Dendritic cell treated with granulocyte-macrophage colony-stimulating factor and Interleukin-4, amounts not matched to agents 40 ng/mL and 50 ng/mL, for 4 days (primary cell): Measurements from ENCODE around the gene ADAMTS14.

ENCODE experiments used
- H3K27ac Mint-ChIP-seq: one replicate; pipeline ENCODE4 v1.8.0; 2022; ENCODE audit warnings: mild to moderate bottlenecking, mixed read lengths
- H3K27me3 Mint-ChIP-seq: one replicate; pipeline ENCODE4 v1.8.0; 2022; ENCODE audit warnings: mild to moderate bottlenecking, mixed read lengths
- H3K36me3 Mint-ChIP-seq: one replicate; pipeline ENCODE4 v1.8.0; 2022; ENCODE audit warnings: low read depth, mixed read lengths
- H3K4me1 Mint-ChIP-seq: one replicate; pipeline ENCODE4 v1.8.0; 2022; ENCODE audit warnings: low read depth, mixed read lengths
- H3K4me3 Mint-ChIP-seq: one replicate; pipeline ENCODE4 v1.8.0; 2022; ENCODE audit warnings: mild to moderate bottlenecking, moderate library complexity, mixed read lengths
- H3K9me3 Mint-ChIP-seq: one replicate; pipeline ENCODE4 v1.8.0; 2022; ENCODE audit warnings: mixed read lengths
- intact Hi-C: fragments of 100-400 bp; cut with micrococcal nuclease; formaldehyde crosslinking; loops from one replicate; pipeline ENCODE4 v1.15.0; 2022

The ADAMTS14 gene

GRCh38 chr10:70684374-70684773 is 12.1 kb downstream of the ADAMTS14 start:
- peaks cover 47% of the 10 kb centered on the region for H3K4me1 Mint-ChIP-seq
- peaks cover 11% of the 10 kb centered on the region for H3K27me3 Mint-ChIP-seq
- intact Hi-C loops = no loop called here
- no peaks in the 10 kb centered on the region for H3K36me3 Mint-ChIP-seq
- no peak overlapping the region for H3K4me3 Mint-ChIP-seq
- H3K27ac Mint-ChIP-seq = no peak overlapping the region
- H3K9me3 Mint-ChIP-seq = no peaks in the 10 kb centered on the region

- peaks cover 15% of the 10 kb centered on the region for H3K27me3 Mint-ChIP-seq
- H3K4me1 Mint-ChIP-seq = peaks cover 43% of the 10 kb centered on the region
- H3K4me3 Mint-ChIP-seq = no peak overlapping the region
- no peak overlapping the region for H3K27ac Mint-ChIP-seq
- H3K9me3 Mint-ChIP-seq = no peaks in the 10 kb centered on the region
- H3K36me3 Mint-ChIP-seq = no peaks in the 10 kb centered on the region
- intact Hi-C loops = no loop called here
Measured at GRCh38 chr10:70684839-70685454, 12.6 kb downstream of the ADAMTS14 start.

GRCh38 chr10:70685455-70685911 is 13.2 kb downstream of the ADAMTS14 start:
- H3K4me3 Mint-ChIP-seq = no peak overlapping the region
- no peaks in the 10 kb centered on the region for H3K36me3 Mint-ChIP-seq
- peaks cover 42% of the 10 kb centered on the region for H3K4me1 Mint-ChIP-seq
- peaks cover 15% of the 10 kb centered on the region for H3K27me3 Mint-ChIP-seq
- intact Hi-C loops = no loop called here
- H3K27ac Mint-ChIP-seq = no peak overlapping the region
- H3K9me3 Mint-ChIP-seq = no peaks in the 10 kb centered on the region

GRCh38 chr10:70688828-70689227 is 16.5 kb downstream of the ADAMTS14 start:
- peaks cover 14% of the 10 kb centered on the region for H3K27me3 Mint-ChIP-seq
- intact Hi-C loops = no loop called here

GRCh38 chr10:70689661-70690060 is 17.4 kb downstream of the ADAMTS14 start:
- H3K4me3 Mint-ChIP-seq = no peak overlapping the region
- H3K9me3 Mint-ChIP-seq = no peaks in the 10 kb centered on the region
- peaks cover 10% of the 10 kb centered on the region for H3K4me1 Mint-ChIP-seq

More at GRCh38 chr10:70688828-70689227, 16.5 kb downstream of the ADAMTS14 start:
- peaks cover 15% of the 10 kb centered on the region for H3K4me1 Mint-ChIP-seq
- no peaks in the 10 kb centered on the region for H3K9me3 Mint-ChIP-seq
- no peaks in the 10 kb centered on the region for H3K36me3 Mint-ChIP-seq
- no peak overlapping the region for H3K27ac Mint-ChIP-seq
- no peak overlapping the region for H3K4me3 Mint-ChIP-seq

GRCh38 chr10:70690589-70690988 is 18.3 kb downstream of the ADAMTS14 start:
- intact Hi-C loops = no loop called here
- Mint-ChIP-seq H3K4me1 (peaks cover 5% of the 10 kb centered on the region), H3K36me3 (no peaks in the 10 kb centered on the region), H3K4me3 (no peak overlapping the region), H3K9me3 (no peaks in the 10 kb centered on the region), H3K27me3 (peaks cover 14% of the 10 kb centered on the region), H3K27ac (no peak overlapping the region)

More at GRCh38 chr10:70689661-70690060, 17.4 kb downstream of the ADAMTS14 start:
- intact Hi-C loops = no loop called here
- H3K27ac Mint-ChIP-seq = no peak overlapping the region
- H3K27me3 Mint-ChIP-seq = peaks cover 14% of the 10 kb centered on the region
- no peaks in the 10 kb centered on the region for H3K36me3 Mint-ChIP-seq

GRCh38 chr10:70691611-70692010 is 19.3 kb downstream of the ADAMTS14 start:
- Mint-ChIP-seq H3K9me3 (no peaks in the 10 kb centered on the region), H3K4me3 (no peak overlapping the region), H3K27me3 (peaks cover 14% of the 10 kb centered on the region), H3K27ac (no peak overlapping the region), H3K4me1 (peaks cover 5% of the 10 kb centered on the region), H3K36me3 (no peaks in the 10 kb centered on the region)
- intact Hi-C loops = no loop called here

- Mint-ChIP-seq H3K36me3 (no peaks in the 10 kb centered on the region), H3K9me3 (no peaks in the 10 kb centered on the region), H3K27me3 (peaks cover 14% of the 10 kb centered on the region), H3K27ac (no peak overlapping the region), H3K4me3 (no peak overlapping the region), H3K4me1 (peaks cover 5% of the 10 kb centered on the region)
- intact Hi-C loops = no loop called here
Measured at GRCh38 chr10:70692043-70692603, 19.8 kb downstream of the ADAMTS14 start.

- Mint-ChIP-seq H3K27ac (no peak overlapping the region), H3K9me3 (no peaks in the 10 kb centered on the region), H3K27me3 (peaks cover 16% of the 10 kb centered on the region), H3K36me3 (no peaks in the 10 kb centered on the region), H3K4me1 (peaks cover 5% of the 10 kb centered on the region), H3K4me3 (no peak overlapping the region)
- intact Hi-C loops = no loop called here
Measured at GRCh38 chr10:70693619-70694335, 21.5 kb downstream of the ADAMTS14 start.

GRCh38 chr10:70694418-70695141 is 22.3 kb downstream of the ADAMTS14 start:
- no peak overlapping the region for H3K27ac Mint-ChIP-seq
- H3K27me3 Mint-ChIP-seq = peaks cover 15% of the 10 kb centered on the region
- H3K36me3 Mint-ChIP-seq = no peaks in the 10 kb centered on the region
- H3K9me3 Mint-ChIP-seq = no peaks in the 10 kb centered on the region
- intact Hi-C loops = no loop called here
- no peak overlapping the region for H3K4me3 Mint-ChIP-seq
- peaks cover 9% of the 10 kb centered on the region for H3K4me1 Mint-ChIP-seq

GRCh38 chr10:70695241-70696030 is 23.1 kb downstream of the ADAMTS14 start:
- H3K4me1 Mint-ChIP-seq = peaks cover 16% of the 10 kb centered on the region
- H3K9me3 Mint-ChIP-seq = no peaks in the 10 kb centered on the region
- H3K27me3 Mint-ChIP-seq = peaks cover 12% of the 10 kb centered on the region
- no peak overlapping the region for H3K4me3 Mint-ChIP-seq
- H3K36me3 Mint-ChIP-seq = no peaks in the 10 kb centered on the region
- H3K27ac Mint-ChIP-seq = no peak overlapping the region
- intact Hi-C loops = no loop called here

- no peak overlapping the region for H3K27ac Mint-ChIP-seq
Measured at GRCh38 chr10:70698211-70698610, 25.9 kb downstream of the ADAMTS14 start.

GRCh38 chr10:70699063-70699658 is 26.9 kb downstream of the ADAMTS14 start:
- intact Hi-C loops = no loop called here
- H3K36me3 Mint-ChIP-seq = no peaks in the 10 kb centered on the region
- H3K27ac Mint-ChIP-seq = no peak overlapping the region
- no peaks in the 10 kb centered on the region for H3K9me3 Mint-ChIP-seq
- H3K27me3 Mint-ChIP-seq = peaks cover 2% of the 10 kb centered on the region
- no peak overlapping the region for H3K4me3 Mint-ChIP-seq
- peaks cover 16% of the 10 kb centered on the region for H3K4me1 Mint-ChIP-seq

More at GRCh38 chr10:70698211-70698610, 25.9 kb downstream of the ADAMTS14 start:
- Mint-ChIP-seq H3K9me3 (no peaks in the 10 kb centered on the region), H3K27me3 (peaks cover 2% of the 10 kb centered on the region), H3K4me1 (peaks cover 13% of the 10 kb centered on the region), H3K4me3 (no peak overlapping the region), H3K36me3 (no peaks in the 10 kb centered on the region)
- intact Hi-C loops = no loop called here
